ENCODE data around the gene TM2D1.

Gene TM2D1

DNA sequence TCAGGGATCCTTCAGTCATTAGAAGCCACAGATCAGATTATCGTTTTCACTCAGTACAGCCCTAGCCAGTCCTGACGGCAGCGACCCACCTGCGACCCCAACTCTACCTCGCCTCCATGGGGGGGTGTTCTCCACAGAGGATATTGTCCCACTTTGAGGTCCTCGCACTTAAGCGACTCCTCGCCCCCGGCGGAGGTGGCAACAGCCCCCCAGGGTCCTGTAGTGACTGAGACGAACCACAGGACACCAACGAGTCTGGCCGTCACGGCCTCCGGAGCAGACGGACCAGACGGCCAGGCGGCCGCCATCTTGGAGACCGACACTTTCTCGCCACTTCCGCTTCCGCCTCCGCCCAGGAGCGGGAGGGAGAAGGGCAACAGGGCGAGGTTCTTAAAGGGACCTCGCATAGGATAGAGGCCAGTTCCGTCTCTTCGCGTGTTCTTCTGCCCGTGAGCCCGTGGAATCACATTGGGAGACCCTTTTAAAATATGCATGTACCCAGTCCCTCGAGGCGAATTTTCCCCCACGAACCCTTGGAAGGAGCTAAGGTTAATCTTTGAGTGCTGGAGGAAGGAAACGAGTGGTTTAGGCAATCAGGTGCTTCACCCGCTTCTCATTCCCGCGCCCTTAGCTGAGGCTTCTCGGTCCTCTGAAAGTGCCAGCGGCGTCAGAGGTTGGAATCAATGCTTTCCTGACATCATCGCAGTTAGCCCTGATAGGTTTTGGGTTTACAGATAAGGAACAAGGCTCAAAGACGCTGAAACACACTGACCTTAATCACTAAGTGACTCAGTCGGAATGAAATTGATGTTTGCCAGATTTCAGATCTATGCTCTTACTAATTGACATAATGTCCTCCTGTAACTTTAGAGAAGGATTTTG, at the start of gene TM2D1:
TM2D1 (minus strand) TSS at position 329 of the 882 bp plus-strand sequence; CDS start at position 308, 21 bp downstream.
- peak within 1 kb of the TSS; percentile 100 for H3K4me3 ChIP-seq (ENCODE audit: low read depth, low read length)
- peak; percentile 84 for DNase-seq (ENCODE audit: low read depth)
- TF ChIP-seq, protein P1, sequence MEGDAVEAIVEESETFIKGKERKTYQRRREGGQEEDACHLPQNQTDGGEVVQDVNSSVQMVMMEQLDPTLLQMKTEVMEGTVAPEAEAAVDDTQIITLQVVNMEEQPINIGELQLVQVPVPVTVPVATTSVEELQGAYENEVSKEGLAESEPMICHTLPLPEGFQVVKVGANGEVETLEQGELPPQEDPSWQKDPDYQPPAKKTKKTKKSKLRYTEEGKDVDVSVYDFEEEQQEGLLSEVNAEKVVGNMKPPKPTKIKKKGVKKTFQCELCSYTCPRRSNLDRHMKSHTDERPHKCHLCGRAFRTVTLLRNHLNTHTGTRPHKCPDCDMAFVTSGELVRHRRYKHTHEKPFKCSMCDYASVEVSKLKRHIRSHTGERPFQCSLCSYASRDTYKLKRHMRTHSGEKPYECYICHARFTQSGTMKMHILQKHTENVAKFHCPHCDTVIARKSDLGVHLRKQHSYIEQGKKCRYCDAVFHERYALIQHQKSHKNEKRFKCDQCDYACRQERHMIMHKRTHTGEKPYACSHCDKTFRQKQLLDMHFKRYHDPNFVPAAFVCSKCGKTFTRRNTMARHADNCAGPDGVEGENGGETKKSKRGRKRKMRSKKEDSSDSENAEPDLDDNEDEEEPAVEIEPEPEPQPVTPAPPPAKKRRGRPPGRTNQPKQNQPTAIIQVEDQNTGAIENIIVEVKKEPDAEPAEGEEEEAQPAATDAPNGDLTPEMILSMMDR (IDR thresholded peaks at IDR 0.05; ENCODE audit: control insufficient read depth, extremely low read depth, insufficient read depth), result no peak

DNA sequence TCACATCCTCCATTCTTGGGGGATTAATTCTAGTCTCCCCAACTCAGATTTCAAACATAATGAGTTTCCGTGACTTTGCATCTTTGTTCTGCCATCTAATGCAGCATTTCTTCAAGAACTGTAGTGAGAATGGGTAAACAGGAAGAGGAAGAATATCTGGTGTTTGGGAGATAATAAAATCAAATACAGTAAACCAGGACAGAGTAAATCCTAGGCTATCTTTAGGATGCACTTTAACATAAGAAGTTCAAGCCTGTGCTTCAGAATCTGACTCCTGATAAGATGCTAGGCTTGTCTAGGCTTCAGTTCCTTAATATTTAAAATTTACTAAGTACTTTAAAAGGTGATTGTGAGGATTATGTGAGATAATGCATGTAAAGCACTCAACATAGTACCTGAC, 45.2 kb upstream of the TM2D1 start:
- H3K4me3 ChIP-seq (ENCODE audit: low read depth, low read length), result no peak overlapping the region
- no peak for DNase-seq (ENCODE audit: low read depth)
- TF ChIP-seq, protein P1 (IDR thresholded peaks at IDR 0.05; ENCODE audit: control insufficient read depth, extremely low read depth, insufficient read depth), result no peak

DNA sequence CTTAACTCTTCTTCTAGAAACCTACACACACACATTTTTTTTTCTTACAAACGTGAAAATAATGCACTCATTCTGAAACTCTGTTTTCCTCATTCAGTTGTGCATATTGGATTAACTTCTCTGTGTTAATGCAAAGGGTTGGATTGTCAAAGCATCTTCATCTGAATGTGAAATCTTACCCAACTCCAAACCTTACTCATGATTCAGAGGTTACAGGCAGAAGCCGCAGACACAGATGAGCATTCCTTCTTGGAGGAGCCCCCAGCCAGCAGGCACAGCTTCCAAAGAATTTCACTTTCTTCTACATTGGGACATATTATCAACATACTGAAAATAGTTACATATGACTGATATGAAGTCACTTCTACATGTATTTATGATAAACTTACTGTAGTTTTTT, 33.0 kb upstream of the TM2D1 start:
- no peak for DNase-seq (ENCODE audit: low read depth)
- H3K4me3 ChIP-seq (ENCODE audit: low read depth, low read length), result no peak overlapping the region
- TF ChIP-seq, protein P1 (IDR thresholded peaks at IDR 0.05; ENCODE audit: control insufficient read depth, extremely low read depth, insufficient read depth), result no peak

DNA sequence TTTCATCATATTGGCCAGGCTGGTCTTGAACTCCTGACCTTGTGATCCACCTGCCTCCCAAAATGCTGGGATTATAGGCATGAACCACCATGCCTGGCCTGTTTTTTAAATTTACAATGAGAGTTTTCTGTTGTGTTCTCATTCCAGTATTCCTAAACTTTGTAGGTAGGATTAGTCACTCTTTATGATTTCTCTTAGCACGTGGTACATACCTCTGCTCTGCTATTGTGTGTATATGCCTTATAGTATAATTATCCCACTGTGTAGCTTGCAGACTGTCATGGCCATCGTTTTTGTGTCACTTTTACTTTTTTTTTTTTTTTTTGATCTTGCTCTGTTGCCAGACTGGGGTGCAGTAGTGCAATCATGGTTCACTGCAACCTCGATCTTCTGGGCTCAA, 31.8 kb upstream of the TM2D1 start:
- H3K4me3 ChIP-seq (ENCODE audit: low read depth, low read length), result no peak overlapping the region
- TF ChIP-seq, protein P1 (IDR thresholded peaks at IDR 0.05; ENCODE audit: control insufficient read depth, extremely low read depth, insufficient read depth), result no peak

DNA sequence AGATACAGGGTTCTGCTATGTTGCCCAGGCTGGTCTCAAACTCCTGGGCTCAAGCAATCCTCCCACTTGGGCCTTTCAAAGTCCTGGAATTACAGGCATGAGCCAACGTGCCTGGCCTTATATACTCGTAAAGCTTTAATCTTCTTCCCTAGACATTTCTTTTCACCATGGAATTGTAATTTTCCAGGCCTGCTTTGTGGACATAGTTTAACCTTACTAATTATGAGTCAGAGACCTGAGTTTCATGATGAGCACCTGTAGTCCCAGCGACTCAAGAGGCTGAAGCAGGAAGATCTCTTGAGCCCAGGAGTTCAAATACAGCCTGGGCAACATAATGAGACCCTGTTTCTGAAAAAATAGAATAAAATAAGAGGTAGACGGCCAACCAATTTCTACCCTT, 29.6 kb upstream of the TM2D1 start:
- DNase-seq (ENCODE audit: low read depth), result no peak
- H3K4me3 ChIP-seq (ENCODE audit: low read depth, low read length), result no peak overlapping the region
- TF ChIP-seq, protein P1 (IDR thresholded peaks at IDR 0.05; ENCODE audit: control insufficient read depth, extremely low read depth, insufficient read depth), result no peak

More for the DNA sequence above, 31.8 kb upstream of the TM2D1 start:
- no peak for DNase-seq (ENCODE audit: low read depth)

DNA sequence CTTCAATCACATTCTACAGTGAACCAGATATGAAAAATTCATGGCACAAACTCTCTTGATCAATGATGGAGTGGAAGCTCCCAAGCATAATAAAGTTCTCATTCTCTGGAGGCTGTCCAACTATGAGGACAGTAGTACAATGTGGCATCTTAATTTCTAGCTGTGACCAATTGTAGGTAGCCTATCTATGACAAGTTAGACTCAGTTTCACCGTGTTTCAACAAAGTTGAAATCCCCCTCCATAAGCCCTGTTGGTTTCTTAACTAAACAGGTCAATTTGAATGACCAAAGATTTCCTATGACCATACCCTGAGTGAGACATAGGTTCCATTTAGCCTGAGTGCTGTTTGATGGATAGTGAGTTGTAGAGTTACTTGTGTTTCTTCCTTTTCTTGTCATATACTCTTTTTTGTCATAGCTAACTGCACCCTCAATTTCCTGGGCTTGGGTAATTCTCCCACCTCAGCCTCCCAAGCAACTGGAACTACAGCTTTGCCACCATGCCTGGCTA, 29.1 kb upstream of the TM2D1 start:
- no peak overlapping the region for H3K4me3 ChIP-seq (ENCODE audit: low read depth, low read length)
- TF ChIP-seq, protein P1 (IDR thresholded peaks at IDR 0.05; ENCODE audit: control insufficient read depth, extremely low read depth, insufficient read depth), result no peak
- DNase-seq (ENCODE audit: low read depth), result no peak
